Activated effector memory CD4-positive, alpha-beta T cell treated with Interleukin-2 at 50 U/mL for 16 hours (primary cell): Measurements from ENCODE around the gene TMEM178B.

ENCODE experiments used
- DNase-seq: peaks from one replicate; pipeline ENCODE4 v3.0.0-alpha.2; 2020

The TMEM178B gene

GRCh38 chr7:141436575-141437075 lies 362.8 kb downstream of the TMEM178B start:
- DNase-seq, result no peak

GRCh38 chr7:141439164-141439563 lies 365.3 kb downstream of the TMEM178B start:
- no peak for DNase-seq

GRCh38 chr7:141439776-141440175 lies 365.9 kb downstream of the TMEM178B start:
- no peak for DNase-seq

- DNase-seq, result no peak
Measured at GRCh38 chr7:141441837-141442627, 368.2 kb downstream of the TMEM178B start.

GRCh38 chr7:141442781-141443180 lies 368.9 kb downstream of the TMEM178B start:
- no peak for DNase-seq

GRCh38 chr7:141444961-141445360 lies 371.1 kb downstream of the TMEM178B start:
- no peak for DNase-seq

- no peak for DNase-seq
Measured at GRCh38 chr7:141451232-141451631, 377.4 kb downstream of the TMEM178B start.

GRCh38 chr7:141452911-141453310 lies 379.0 kb downstream of the TMEM178B start:
- no peak for DNase-seq

GRCh38 chr7:141454338-141454737 lies 380.5 kb downstream of the TMEM178B start:
- no peak for DNase-seq

- no peak for DNase-seq
Measured at GRCh38 chr7:141455723-141456122, 381.9 kb downstream of the TMEM178B start.

GRCh38 chr7:141456298-141456697 lies 382.4 kb downstream of the TMEM178B start:
- DNase-seq, result no peak

- no peak for DNase-seq
Measured at GRCh38 chr7:141456711-141457110, 382.8 kb downstream of the TMEM178B start.

- DNase-seq, result no peak
Measured at GRCh38 chr7:141460781-141461715, 387.2 kb downstream of the TMEM178B start.

- DNase-seq, result no peak
Measured at GRCh38 chr7:141461924-141462323, 388.1 kb downstream of the TMEM178B start.

GRCh38 chr7:141462958-141463357 lies 389.1 kb downstream of the TMEM178B start:
- DNase-seq, result no peak

GRCh38 chr7:141463986-141464385 lies 390.1 kb downstream of the TMEM178B start:
- no peak for DNase-seq

- DNase-seq, result no peak
Measured at GRCh38 chr7:141464551-141464950, 390.7 kb downstream of the TMEM178B start.

GRCh38 chr7:141466151-141466904 lies 392.5 kb downstream of the TMEM178B start:
- no peak for DNase-seq

- no peak for DNase-seq
Measured at GRCh38 chr7:141468341-141468740, 394.5 kb downstream of the TMEM178B start.

GRCh38 chr7:141475679-141476078 lies 401.8 kb downstream of the TMEM178B start:
- no peak for DNase-seq

GRCh38 chr7:141477865-141478264 lies 404.0 kb downstream of the TMEM178B start:
- DNase-seq, result no peak

GRCh38 chr7:141478845-141479244 lies 405.0 kb downstream of the TMEM178B start:
- DNase-seq, result no peak

- no peak for DNase-seq
Measured at GRCh38 chr7:141480953-141481352, 407.1 kb downstream of the TMEM178B start.
